ENCODE data around the gene SLC40A1. TPM values are rescaled to one million over a fixed set of nuclear protein-coding genes. Genes with fewer than 3 reads are reported as not detected.

The SLC40A1 gene
- total RNA-seq, 6 experiments from 2014 or later: 101 to 289 (median 134) TPM

- WGBS (ENCODE audit: insufficient coverage, low coverage, low lambda C conversion rate, missing lambda C conversion rate): 20% methylated on average over 1 of the region's 1 CpG
Observed at GRCh38 chr2:189599245-189599644, 18.7 kb upstream of the SLC40A1 start.

GRCh38 chr2:189595417-189595816 lies 14.8 kb upstream of the SLC40A1 start:
- TF ChIP-seq CTCF (IDR thresholded peaks at IDR 0.05) (no peak), POLR2A (IDR thresholded peaks at IDR 0.05) (no peak)
- Histone ChIP-seq H3K4me1 (no peaks in the 10 kb centered on the region), H3K4me3 (no peak overlapping the region), H3K27me3 (no peaks in the 10 kb centered on the region), H3K27ac (no peak overlapping the region), H3K9me3 (no peaks in the 10 kb centered on the region), H3K36me3 (no peaks in the 10 kb centered on the region)
- ATAC-seq (no peak), DNase-seq (no peak)
- intact Hi-C loops (cut with DNase I): no loop called here
- 70% methylated on average over 3 of the region's 3 CpGs for WGBS (ENCODE audit: insufficient coverage, low coverage, low lambda C conversion rate, missing lambda C conversion rate)

More at GRCh38 chr2:189599245-189599644, 18.7 kb upstream of the SLC40A1 start:
- intact Hi-C loops (cut with DNase I): no loop called here
- no peaks in the 10 kb centered on the region for H3K9me3 ChIP-seq
- no peak overlapping the region for H3K4me3 ChIP-seq
- no peaks in the 10 kb centered on the region for H3K27me3 ChIP-seq
- no peak overlapping the region for H3K27ac ChIP-seq
- TF ChIP-seq POLR2A (IDR thresholded peaks at IDR 0.05): no peak
- TF ChIP-seq CTCF (IDR thresholded peaks at IDR 0.05): no peak
- DNase-seq: no peak
- no peaks in the 10 kb centered on the region for H3K36me3 ChIP-seq
- no peak for ATAC-seq
- H3K4me1 ChIP-seq: no peaks in the 10 kb centered on the region

- intact Hi-C loops (cut with DNase I): no loop called here
- no peaks in the 10 kb centered on the region for H3K4me1 ChIP-seq
- no peaks in the 10 kb centered on the region for H3K9me3 ChIP-seq
- no peak for ATAC-seq
- no peak for DNase-seq
- H3K4me3 ChIP-seq: no peak overlapping the region
- WGBS (ENCODE audit: insufficient coverage, low coverage, low lambda C conversion rate, missing lambda C conversion rate): 87% methylated on average over 2 of the region's 2 CpGs
- H3K27ac ChIP-seq: no peak overlapping the region
- no peak for TF ChIP-seq POLR2A (IDR thresholded peaks at IDR 0.05)
- no peak for TF ChIP-seq CTCF (IDR thresholded peaks at IDR 0.05)
- H3K36me3 ChIP-seq: no peaks in the 10 kb centered on the region
- no peaks in the 10 kb centered on the region for H3K27me3 ChIP-seq
Observed at GRCh38 chr2:189594305-189594704, 13.7 kb upstream of the SLC40A1 start.

- WGBS (ENCODE audit: insufficient coverage, low coverage, low lambda C conversion rate, missing lambda C conversion rate): 86% methylated on average over 3 of the region's 3 CpGs
- Histone ChIP-seq H3K9me3 (no peaks in the 10 kb centered on the region), H3K4me1 (no peaks in the 10 kb centered on the region), H3K27ac (no peak overlapping the region), H3K36me3 (no peaks in the 10 kb centered on the region), H3K27me3 (no peaks in the 10 kb centered on the region), H3K4me3 (no peak overlapping the region)
- ATAC-seq (no peak), DNase-seq (no peak)
- TF ChIP-seq POLR2A (IDR thresholded peaks at IDR 0.05): no peak
- TF ChIP-seq CTCF (IDR thresholded peaks at IDR 0.05): no peak
- intact Hi-C loops (cut with DNase I): no loop called here
Observed at GRCh38 chr2:189593115-189593514, 12.5 kb upstream of the SLC40A1 start.
